GM12878 (cell line): ENCODE results near the gene KRTAP5-3.

ENCODE experiments used
- ASH2L ChIP-seq: fragments of 300-600, 200-600 bp; sonication (generic); IDR thresholded peaks from 2 replicates; pipeline ENCODE4 v1.6.1; 2017; ENCODE audit warnings: low read depth, mild to moderate bottlenecking, borderline replicate concordance
- CEBPB ChIP-seq, 2 experiments: fragments of 150-350 bp in 1 of 2; IDR thresholded peaks; 2 replicates each; pipeline ENCODE4 v1.6.1; 2012 to 2014; ENCODE audit warnings: low read depth in 2 of 2, low read length in 2 of 2, borderline replicate concordance in 1 of 2, inconsistent platforms in 1 of 2
- CREB1 ChIP-seq: IDR thresholded peaks from 2 replicates; pipeline ENCODE4 v1.6.1; 2012; ENCODE audit warnings: low read depth, mild to moderate bottlenecking, inconsistent platforms
- DPF2 ChIP-seq: fragments of 450-650 bp; IDR thresholded peaks from 2 replicates; pipeline ENCODE4 v1.6.1; 2017; ENCODE audit warnings: mild to moderate bottlenecking
- EP300 ChIP-seq, 2 experiments: fragments of 150-350 bp in 1 of 2; IDR thresholded peaks; 2 replicates each; pipeline ENCODE4 v1.6.1; 2011 to 2012; ENCODE audit warnings: low read depth in 2 of 2, low read length in 2 of 2, borderline replicate concordance in 1 of 2, improper control_type of control experiment in 1 of 2, inconsistent platforms in 1 of 2; ENCODE audit not compliant: control insufficient read depth in 1 of 2
- IRF4 ChIP-seq: IDR thresholded peaks from 2 replicates; pipeline ENCODE4 v1.6.1; 2011; ENCODE audit warnings: low read depth, low read length
- MTA2 ChIP-seq: fragments of 450-650 bp; IDR thresholded peaks from 2 replicates; pipeline ENCODE4 v1.6.1; 2016; ENCODE audit warnings: low read depth, mild to moderate bottlenecking, moderate library complexity
- YY1 ChIP-seq: IDR thresholded peaks from 2 replicates; pipeline ENCODE4 v1.6.1; 2011; ENCODE audit warnings: low read depth, mild to moderate bottlenecking, low read length
- TF ChIP-seq, protein P1 (sequence below), 3 experiments: IDR thresholded peaks in 2 of 3; conservative IDR thresholded peaks in 1 of 3; 2 replicates each; pipeline ENCODE4 v1.5.1; 2011; ENCODE audit warnings: low read depth in 3 of 3, low read length in 3 of 3, mild to moderate bottlenecking in 3 of 3, control low read depth in 2 of 3, moderate library complexity in 2 of 3, inconsistent platforms in 1 of 3, mixed read lengths in 1 of 3; ENCODE audit not compliant: control insufficient read depth in 2 of 3, insufficient read depth in 1 of 3; ENCODE audit errors: extremely low read depth in 1 of 3

DNA sequence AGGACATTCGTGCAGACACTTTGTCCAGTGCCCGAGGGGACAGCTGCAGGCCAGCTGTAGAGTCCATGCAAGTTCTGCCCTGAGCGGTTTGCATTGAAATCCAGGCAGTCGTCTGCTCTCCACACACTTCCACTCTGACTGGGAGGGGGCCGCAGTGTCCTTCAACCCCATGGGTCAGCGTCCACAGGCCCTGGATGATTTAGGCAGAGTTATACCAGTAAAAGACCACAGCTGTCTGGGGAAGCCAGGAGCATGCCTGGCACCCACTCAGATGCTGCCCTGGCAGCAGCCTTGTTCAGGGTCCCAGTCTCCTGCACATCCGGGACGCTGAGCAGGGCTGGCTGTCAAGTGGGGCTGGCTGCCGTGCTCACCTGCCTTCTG, 47.8 kb upstream of the KRTAP5-3 start:
- TF ChIP-seq EP300 (IDR thresholded peaks at IDR 0.05; ENCODE audit: borderline replicate concordance in 1 of 2, control insufficient read depth in 1 of 2, low read depth in 2 of 2, low read length in 2 of 2) = no peak
- no peak for TF ChIP-seq DPF2
- TF ChIP-seq, protein P1, sequence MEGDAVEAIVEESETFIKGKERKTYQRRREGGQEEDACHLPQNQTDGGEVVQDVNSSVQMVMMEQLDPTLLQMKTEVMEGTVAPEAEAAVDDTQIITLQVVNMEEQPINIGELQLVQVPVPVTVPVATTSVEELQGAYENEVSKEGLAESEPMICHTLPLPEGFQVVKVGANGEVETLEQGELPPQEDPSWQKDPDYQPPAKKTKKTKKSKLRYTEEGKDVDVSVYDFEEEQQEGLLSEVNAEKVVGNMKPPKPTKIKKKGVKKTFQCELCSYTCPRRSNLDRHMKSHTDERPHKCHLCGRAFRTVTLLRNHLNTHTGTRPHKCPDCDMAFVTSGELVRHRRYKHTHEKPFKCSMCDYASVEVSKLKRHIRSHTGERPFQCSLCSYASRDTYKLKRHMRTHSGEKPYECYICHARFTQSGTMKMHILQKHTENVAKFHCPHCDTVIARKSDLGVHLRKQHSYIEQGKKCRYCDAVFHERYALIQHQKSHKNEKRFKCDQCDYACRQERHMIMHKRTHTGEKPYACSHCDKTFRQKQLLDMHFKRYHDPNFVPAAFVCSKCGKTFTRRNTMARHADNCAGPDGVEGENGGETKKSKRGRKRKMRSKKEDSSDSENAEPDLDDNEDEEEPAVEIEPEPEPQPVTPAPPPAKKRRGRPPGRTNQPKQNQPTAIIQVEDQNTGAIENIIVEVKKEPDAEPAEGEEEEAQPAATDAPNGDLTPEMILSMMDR (IDR thresholded peaks at IDR 0.05 in 2 of 3, conservative IDR thresholded peaks at IDR 0.05 in 1 of 3; ENCODE audit: control insufficient read depth in 2 of 3, extremely low read depth in 1 of 3, insufficient read depth in 1 of 3, low read depth in 3 of 3, low read length in 3 of 3) = no peak
- no peak for TF ChIP-seq CREB1
- TF ChIP-seq CEBPB (IDR thresholded peaks at IDR 0.05; ENCODE audit: borderline replicate concordance in 1 of 2, low read depth in 2 of 2, low read length in 2 of 2) = no peak
- no peak for TF ChIP-seq MTA2
- no peak for TF ChIP-seq ASH2L
- TF ChIP-seq YY1 = no peak
- no peak for TF ChIP-seq IRF4
